Neural cell (in vitro differentiated cells): ENCODE data around the gene DUSP28.

Source experiments
- EP300 ChIP-seq: fragments of 450-650 bp; conservative IDR thresholded peaks from 2 replicates; pipeline ENCODE4 v1.6.1; 2014; ENCODE audit warnings: antibody characterized with exemption, mild to moderate bottlenecking, moderate library complexity; ENCODE audit not compliant: poor library complexity, severe bottlenecking
- EZH2 ChIP-seq: fragments of 200-600, 300-800 bp; shearing (Covaris generic), sonication (generic); IDR thresholded peaks from 2 replicates; pipeline ENCODE4 v1.6.1; 2014; ENCODE audit warnings: antibody characterized with exemption, low read length, borderline replicate concordance, mild to moderate bottlenecking; ENCODE audit not compliant: insufficient read depth, poor library complexity, severe bottlenecking
- MXI1 ChIP-seq: fragments of 450-650 bp; conservative IDR thresholded peaks from 2 replicates; pipeline ENCODE4 v1.6.1; 2014; ENCODE audit warnings: antibody characterized with exemption, mild to moderate bottlenecking; ENCODE audit not compliant: poor library complexity, severe bottlenecking
- POLR2AphosphoS5 ChIP-seq: IDR thresholded peaks from 2 replicates; pipeline ENCODE4 v1.6.1; 2012
- RAD21 ChIP-seq: fragments of 450-650 bp; conservative IDR thresholded peaks from 2 replicates; pipeline ENCODE4 v1.6.1; 2014; ENCODE audit warnings: antibody characterized with exemption, mild to moderate bottlenecking, moderate library complexity
- SMC3 ChIP-seq: fragments of 450-650 bp; conservative IDR thresholded peaks from 2 replicates; pipeline ENCODE4 v1.6.1; 2014; ENCODE audit warnings: antibody characterized with exemption, mild to moderate bottlenecking, moderate library complexity; ENCODE audit not compliant: poor library complexity
- TAF1 ChIP-seq: IDR thresholded peaks from 2 replicates; pipeline ENCODE4 v1.6.1; 2012; ENCODE audit warnings: low read depth
- TF ChIP-seq, protein P1 (sequence below): fragments of 450-650 bp; IDR thresholded peaks from 2 replicates; pipeline ENCODE4 v1.5.1; 2014; ENCODE audit warnings: antibody characterized with exemption, mild to moderate bottlenecking, moderate library complexity; ENCODE audit not compliant: poor library complexity, severe bottlenecking

GRCh38 chr2:240588669-240589068, 28.5 kb downstream of the DUSP28 start:
- no peak for TF ChIP-seq EP300
- TF ChIP-seq POLR2AphosphoS5: no peak
- TF ChIP-seq, protein P1, sequence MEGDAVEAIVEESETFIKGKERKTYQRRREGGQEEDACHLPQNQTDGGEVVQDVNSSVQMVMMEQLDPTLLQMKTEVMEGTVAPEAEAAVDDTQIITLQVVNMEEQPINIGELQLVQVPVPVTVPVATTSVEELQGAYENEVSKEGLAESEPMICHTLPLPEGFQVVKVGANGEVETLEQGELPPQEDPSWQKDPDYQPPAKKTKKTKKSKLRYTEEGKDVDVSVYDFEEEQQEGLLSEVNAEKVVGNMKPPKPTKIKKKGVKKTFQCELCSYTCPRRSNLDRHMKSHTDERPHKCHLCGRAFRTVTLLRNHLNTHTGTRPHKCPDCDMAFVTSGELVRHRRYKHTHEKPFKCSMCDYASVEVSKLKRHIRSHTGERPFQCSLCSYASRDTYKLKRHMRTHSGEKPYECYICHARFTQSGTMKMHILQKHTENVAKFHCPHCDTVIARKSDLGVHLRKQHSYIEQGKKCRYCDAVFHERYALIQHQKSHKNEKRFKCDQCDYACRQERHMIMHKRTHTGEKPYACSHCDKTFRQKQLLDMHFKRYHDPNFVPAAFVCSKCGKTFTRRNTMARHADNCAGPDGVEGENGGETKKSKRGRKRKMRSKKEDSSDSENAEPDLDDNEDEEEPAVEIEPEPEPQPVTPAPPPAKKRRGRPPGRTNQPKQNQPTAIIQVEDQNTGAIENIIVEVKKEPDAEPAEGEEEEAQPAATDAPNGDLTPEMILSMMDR: no peak
- TF ChIP-seq EZH2: no peak
- TF ChIP-seq MXI1: no peak
- TF ChIP-seq SMC3: no peak
- no peak for TF ChIP-seq RAD21
- no peak for TF ChIP-seq TAF1
